HAP-1 (cell line): ENCODE data around the gene GPR32.
A peak's percentile ranks its signal among the peaks of the same experiment; 100 is the strongest.
"Not testable (repeated sequence)": the region's sequence is repeated elsewhere in the genome, so short reads cannot be mapped to it uniquely, and the experiment has no call there.

Experiments
- DNase-seq, 2 experiments: peaks; one replicate each; pipeline ENCODE4 v3.0.0-alpha.2; 2016 to 2020; ENCODE audit warnings: low spot score in 2 of 2
- H3K27me3 ChIP-seq: fragments of 250-450 bp; sonication (Bioruptor Pico); 2 replicates; pipeline ENCODE4 v1.5.1; 2020; ENCODE audit warnings: low read depth, mild to moderate bottlenecking, moderate library complexity
- H3K36me3 ChIP-seq: fragments of 250-450 bp; sonication (Bioruptor Pico); replicated peaks from 2 replicates; pipeline ENCODE4 v1.5.1; 2020; ENCODE audit warnings: mild to moderate bottlenecking
- H3K4me1 ChIP-seq: fragments of 250-450 bp; sonication (Bioruptor Pico); 2 replicates; pipeline ENCODE4 v1.5.1; 2020; ENCODE audit warnings: mild to moderate bottlenecking
- H3K4me3 ChIP-seq: fragments of 250-450 bp; sonication (Bioruptor Pico); 2 replicates; pipeline ENCODE4 v1.5.1; 2020; ENCODE audit warnings: mild to moderate bottlenecking, moderate library complexity
- H3K9me3 ChIP-seq: fragments of 250-450 bp; sonication (Bioruptor Pico); 2 replicates; pipeline ENCODE4 v1.5.1; 2020; ENCODE audit warnings: mild to moderate bottlenecking, moderate library complexity
- in situ Hi-C: fragments of 300-500 bp; cut with MboI; formaldehyde crosslinking; loops from 3 replicates; pipeline ENCODE4 v1.14.3; 2020; ENCODE audit warnings: low sequenced_read_pairs, inconsistent platforms, mixed read lengths

The GPR32 gene

GRCh38 chr19:50770164-50770563 is at the start of gene GPR32:
TSS of gene GPR32 (plus strand) at chr19:50770464. CDS start at chr19:50770601, 137 bp downstream.
- DNase-seq, H3K27me3 ChIP-seq, in situ Hi-C loops, H3K36me3 ChIP-seq, H3K4me3 ChIP-seq, H3K9me3 ChIP-seq, H3K4me1 ChIP-seq: not testable (repeated sequence)

GRCh38 chr19:50720921-50721381 is 49.3 kb upstream of the GPR32 start:
- DNase-seq: no peak
- Histone ChIP-seq H3K9me3 (no peaks in the 10 kb centered on the region), H3K4me3 (no peak overlapping the region), H3K4me1 (peaks cover 7% of the 10 kb centered on the region), H3K27me3 (no peaks in the 10 kb centered on the region), H3K36me3 (no peaks in the 10 kb centered on the region)
- in situ Hi-C loops: no loop called here

GRCh38 chr19:50721441-50722137 is 48.7 kb upstream of the GPR32 start:
- DNase-seq: no peak
- in situ Hi-C loops: no loop called here

GRCh38 chr19:50722201-50723013 is 47.9 kb upstream of the GPR32 start:
- no peaks in the 10 kb centered on the region for H3K36me3 ChIP-seq
- H3K4me1 ChIP-seq: peaks cover 7% of the 10 kb centered on the region
- no peaks in the 10 kb centered on the region for H3K9me3 ChIP-seq
- no peak for DNase-seq
- no peak overlapping the region for H3K4me3 ChIP-seq
- no peaks in the 10 kb centered on the region for H3K27me3 ChIP-seq
- in situ Hi-C loops: no loop called here

More at GRCh38 chr19:50721441-50722137, 48.7 kb upstream of the GPR32 start:
- Histone ChIP-seq H3K27me3 (no peaks in the 10 kb centered on the region), H3K9me3 (no peaks in the 10 kb centered on the region), H3K4me3 (no peak overlapping the region), H3K4me1 (peaks cover 7% of the 10 kb centered on the region), H3K36me3 (no peaks in the 10 kb centered on the region)

GRCh38 chr19:50723069-50723468 is 47.2 kb upstream of the GPR32 start, which contains the start of gene CLEC11A:
TSS of gene CLEC11A (plus strand) at chr19:50723364. CDS start at chr19:50723526, 162 bp downstream.
- no peak for DNase-seq
- Histone ChIP-seq H3K4me1 (peaks cover 10% of the 10 kb centered on the region), H3K36me3 (no peaks in the 10 kb centered on the region), H3K9me3 (no peaks in the 10 kb centered on the region), H3K4me3 (peak within 1 kb of the TSS; percentile 53), H3K27me3 (no peaks in the 10 kb centered on the region)
- in situ Hi-C loops: no loop called here

GRCh38 chr19:50723735-50724521 is 46.3 kb upstream of the GPR32 start:
- DNase-seq: no peak
- Histone ChIP-seq H3K27me3 (no peaks in the 10 kb centered on the region), H3K4me3 (peak overlapping the region; percentile 53), H3K9me3 (no peaks in the 10 kb centered on the region), H3K4me1 (peaks cover 12% of the 10 kb centered on the region), H3K36me3 (no peaks in the 10 kb centered on the region)
- in situ Hi-C loops: no loop called here

- H3K4me3 ChIP-seq: peak overlapping the region; percentile 53
Measured at GRCh38 chr19:50724522-50725217, 45.6 kb upstream of the GPR32 start.

GRCh38 chr19:50725218-50725910 is 44.9 kb upstream of the GPR32 start:
- DNase-seq: peak in 1 of 2 experiments; percentile 39
- no peaks in the 10 kb centered on the region for H3K36me3 ChIP-seq
- H3K4me1 ChIP-seq: peaks cover 12% of the 10 kb centered on the region
- in situ Hi-C loops: no loop called here
- no peaks in the 10 kb centered on the region for H3K9me3 ChIP-seq
- peak overlapping the region; percentile 53 for H3K4me3 ChIP-seq
- no peaks in the 10 kb centered on the region for H3K27me3 ChIP-seq

More at GRCh38 chr19:50724522-50725217, 45.6 kb upstream of the GPR32 start:
- H3K27me3 ChIP-seq: no peaks in the 10 kb centered on the region
- no peaks in the 10 kb centered on the region for H3K9me3 ChIP-seq
- H3K4me1 ChIP-seq: peaks cover 12% of the 10 kb centered on the region
- in situ Hi-C loops: no loop called here
- no peaks in the 10 kb centered on the region for H3K36me3 ChIP-seq
- DNase-seq: peak; percentile 96 to 100

GRCh38 chr19:50725911-50726230 is 44.4 kb upstream of the GPR32 start:
- Histone ChIP-seq H3K27me3 (no peaks in the 10 kb centered on the region), H3K9me3 (no peaks in the 10 kb centered on the region), H3K4me1 (peaks cover 12% of the 10 kb centered on the region), H3K4me3 (peak overlapping the region; percentile 53), H3K36me3 (no peaks in the 10 kb centered on the region)
- DNase-seq: no peak
- in situ Hi-C loops: no loop called here

GRCh38 chr19:50728084-50728737 is 42.1 kb upstream of the GPR32 start:
- peak; percentile 87 to 98 for DNase-seq
- Histone ChIP-seq H3K27me3 (peaks cover 2% of the 10 kb centered on the region; the same call in 1 of the 2 replicates), H3K9me3 (no peaks in the 10 kb centered on the region), H3K36me3 (no peaks in the 10 kb centered on the region), H3K4me1 (peaks cover 12% of the 10 kb centered on the region), H3K4me3 (no peak overlapping the region)
- in situ Hi-C loops: no loop called here

- peaks cover 4% of the 10 kb centered on the region for H3K4me1 ChIP-seq
- in situ Hi-C loops: no loop called here
- peaks cover 2% of the 10 kb centered on the region; the same call in 1 of the 2 replicates for H3K27me3 ChIP-seq
- H3K9me3 ChIP-seq: no peaks in the 10 kb centered on the region
- H3K4me3 ChIP-seq: no peak overlapping the region
- DNase-seq: no peak
- no peaks in the 10 kb centered on the region for H3K36me3 ChIP-seq
Measured at GRCh38 chr19:50729894-50730293, 40.4 kb upstream of the GPR32 start.

GRCh38 chr19:50735869-50736268 is 34.4 kb upstream of the GPR32 start:
- DNase-seq: no peak
- Histone ChIP-seq H3K4me1 (no peaks in the 10 kb centered on the region), H3K9me3 (no peaks in the 10 kb centered on the region), H3K27me3 (peaks cover 21% of the 10 kb centered on the region), H3K36me3 (no peaks in the 10 kb centered on the region), H3K4me3 (no peak overlapping the region)
- in situ Hi-C loops: no loop called here
